Measurements from ENCODE around the gene GDAP2.

- no peak for TF ChIP-seq EZH2 (IDR thresholded peaks at IDR 0.05; ENCODE audit: borderline replicate concordance, insufficient read depth, low read depth, low read length, poor library complexity, severe bottlenecking)
- no peak for TF ChIP-seq CTCF (IDR thresholded peaks at IDR 0.05)
Observed at GRCh38 chr1:117902944-117903343, 26.5 kb downstream of the GDAP2 start.

Data from B cell (primary cell).